ENCODE results near the gene UBE2R2. TPM values are rescaled to one million over a fixed set of nuclear protein-coding genes. Genes with fewer than 3 reads are reported as not detected.
"Not testable (repeated sequence)": the region's sequence is repeated elsewhere in the genome, so short reads cannot be mapped to it uniquely, and the experiment has no call there.

UBE2R2 gene
- total RNA-seq, 2 experiments from 2014 or later = 13.7 to 57.3 TPM

DNA sequence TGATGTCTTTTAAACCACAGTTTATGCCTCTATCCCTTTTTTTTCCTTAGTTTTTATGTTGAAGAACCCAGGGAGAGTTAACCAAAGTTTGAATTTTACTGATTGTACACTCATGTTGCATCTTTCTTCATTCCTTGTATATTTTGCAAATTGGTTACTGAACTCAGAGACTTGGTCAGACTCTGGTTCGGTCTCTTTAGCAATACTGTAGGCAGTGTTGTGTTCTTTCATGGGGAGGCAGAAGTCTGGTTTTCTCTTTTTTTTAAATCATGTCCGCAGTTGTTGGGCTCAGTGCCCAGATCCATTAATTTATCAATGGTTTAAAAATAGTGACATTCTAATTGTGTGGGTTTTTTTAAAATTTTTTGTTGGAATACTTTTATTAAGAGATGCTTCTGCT is 23.4 kb downstream of the UBE2R2 start:
- Histone ChIP-seq H4K20me1 (ENCODE audit: insufficient read depth, low read length) (peaks cover 14% of the 10 kb centered on the region), H3K9me3 (ENCODE audit: low read length) (no peaks in the 10 kb centered on the region), H3K36me3 (ENCODE audit: insufficient read depth, low read length) (peaks cover 51% of the 10 kb centered on the region), H2AFZ (ENCODE audit: low read length) (no peak overlapping the region), H3K4me1 (ENCODE audit: insufficient read depth, low read length, poor library complexity, severe bottlenecking) (peaks cover 19% of the 10 kb centered on the region), H3K9me2 (ENCODE audit: insufficient read depth, low read length) (no peaks in the 10 kb centered on the region), H3K79me2 (ENCODE audit: insufficient read depth, low read depth, low read length) (peaks cover 100% of the 10 kb centered on the region), H3K4me3 (ENCODE audit: low read depth, low read length, poor library complexity, severe bottlenecking) (no peak overlapping the region), H3K27ac (ENCODE audit: low read depth, low read length, poor library complexity, severe bottlenecking) (no peak overlapping the region), H3K4me2 (ENCODE audit: low read length) (no peak overlapping the region)
- no peak for DNase-seq (ENCODE audit: low spot score)
- no TSS peak for BruUV-seq (replicated peaks)
- intact Hi-C loops (cut with micrococcal nuclease; ENCODE audit: unreplicated experiment) = no loop called here
- TF ChIP-seq, protein P1, sequence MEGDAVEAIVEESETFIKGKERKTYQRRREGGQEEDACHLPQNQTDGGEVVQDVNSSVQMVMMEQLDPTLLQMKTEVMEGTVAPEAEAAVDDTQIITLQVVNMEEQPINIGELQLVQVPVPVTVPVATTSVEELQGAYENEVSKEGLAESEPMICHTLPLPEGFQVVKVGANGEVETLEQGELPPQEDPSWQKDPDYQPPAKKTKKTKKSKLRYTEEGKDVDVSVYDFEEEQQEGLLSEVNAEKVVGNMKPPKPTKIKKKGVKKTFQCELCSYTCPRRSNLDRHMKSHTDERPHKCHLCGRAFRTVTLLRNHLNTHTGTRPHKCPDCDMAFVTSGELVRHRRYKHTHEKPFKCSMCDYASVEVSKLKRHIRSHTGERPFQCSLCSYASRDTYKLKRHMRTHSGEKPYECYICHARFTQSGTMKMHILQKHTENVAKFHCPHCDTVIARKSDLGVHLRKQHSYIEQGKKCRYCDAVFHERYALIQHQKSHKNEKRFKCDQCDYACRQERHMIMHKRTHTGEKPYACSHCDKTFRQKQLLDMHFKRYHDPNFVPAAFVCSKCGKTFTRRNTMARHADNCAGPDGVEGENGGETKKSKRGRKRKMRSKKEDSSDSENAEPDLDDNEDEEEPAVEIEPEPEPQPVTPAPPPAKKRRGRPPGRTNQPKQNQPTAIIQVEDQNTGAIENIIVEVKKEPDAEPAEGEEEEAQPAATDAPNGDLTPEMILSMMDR (conservative IDR thresholded peaks at IDR 0.05; ENCODE audit: low read length) = no peak
- TF ChIP-seq EZH2phosphoT487 (IDR thresholded peaks at IDR 0.05; ENCODE audit: borderline replicate concordance, low read depth, low read length) = no peak
- CTCF ChIA-PET (ENCODE audit: unreplicated experiment) = no interaction called here
- POLR2A ChIA-PET = interaction anchor here (1.0 kb wide), 1 partner anchor 22 kb away, joined by 3 read pairs; no protein-coding TSS in a partner anchor

DNA sequence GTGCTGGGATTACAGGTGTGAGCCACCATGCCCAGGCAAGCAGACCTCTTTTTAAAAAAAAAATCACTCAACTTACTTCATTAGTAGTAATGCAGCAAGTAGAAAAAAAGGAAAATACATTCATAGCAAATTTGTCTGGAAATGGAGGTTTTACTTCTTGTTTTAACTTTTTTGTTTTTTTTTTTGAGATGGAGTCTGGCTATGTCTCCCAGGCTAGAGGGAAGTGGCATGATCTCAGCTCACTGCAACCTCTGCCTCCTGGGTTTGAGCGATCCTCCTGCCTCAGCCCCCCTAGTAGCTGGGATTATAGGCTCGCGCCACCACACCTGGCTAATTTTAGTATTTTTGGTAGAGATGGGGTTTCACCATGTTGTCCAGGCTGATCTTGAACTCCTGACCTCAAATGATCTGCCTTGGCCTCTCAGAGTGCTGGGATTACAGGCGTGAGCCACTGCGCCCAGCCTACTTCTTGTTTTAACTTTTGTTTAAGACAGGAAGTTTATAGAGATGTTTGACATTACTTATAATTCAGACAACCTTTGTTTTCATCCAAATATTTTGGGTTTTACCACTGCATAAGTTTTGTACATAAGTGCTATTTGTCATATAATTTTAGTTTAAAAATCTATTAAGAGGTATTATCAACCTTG is 26.5 kb downstream of the UBE2R2 start:
- Histone ChIP-seq H3K4me2 (ENCODE audit: low read length) (no peak overlapping the region), H3K27ac (ENCODE audit: low read depth, low read length, poor library complexity, severe bottlenecking) (no peak overlapping the region), H4K20me1 (ENCODE audit: insufficient read depth, low read length) (peaks cover 12% of the 10 kb centered on the region), H3K9me2 (ENCODE audit: insufficient read depth, low read length) (no peaks in the 10 kb centered on the region), H2AFZ (ENCODE audit: low read length) (no peak overlapping the region), H3K9me3 (ENCODE audit: low read length) (no peaks in the 10 kb centered on the region), H3K79me2 (ENCODE audit: insufficient read depth, low read depth, low read length) (peaks cover 99% of the 10 kb centered on the region), H3K36me3 (ENCODE audit: insufficient read depth, low read length) (peaks cover 41% of the 10 kb centered on the region), H3K4me3 (ENCODE audit: low read depth, low read length, poor library complexity, severe bottlenecking) (no peak overlapping the region), H3K4me1 (ENCODE audit: insufficient read depth, low read length, poor library complexity, severe bottlenecking) (peaks cover 18% of the 10 kb centered on the region)
- TF ChIP-seq, protein P1 (conservative IDR thresholded peaks at IDR 0.05; ENCODE audit: low read length) = no peak
- TF ChIP-seq EZH2phosphoT487 (IDR thresholded peaks at IDR 0.05; ENCODE audit: borderline replicate concordance, low read depth, low read length) = no peak
- no peak for DNase-seq (ENCODE audit: low spot score)
- intact Hi-C loops (cut with micrococcal nuclease; ENCODE audit: unreplicated experiment) = no loop called here
- ChIA-PET POLR2A (interaction anchor here (0.6 to 1.7 kb wide), 4 partner anchors 9 to 188 kb away, joined by 3 to 4 read pairs (median 3); no protein-coding TSS in a partner anchor), CTCF (ENCODE audit: unreplicated experiment) (no interaction called here)
- BruUV-seq (replicated peaks) = no TSS peak

DNA sequence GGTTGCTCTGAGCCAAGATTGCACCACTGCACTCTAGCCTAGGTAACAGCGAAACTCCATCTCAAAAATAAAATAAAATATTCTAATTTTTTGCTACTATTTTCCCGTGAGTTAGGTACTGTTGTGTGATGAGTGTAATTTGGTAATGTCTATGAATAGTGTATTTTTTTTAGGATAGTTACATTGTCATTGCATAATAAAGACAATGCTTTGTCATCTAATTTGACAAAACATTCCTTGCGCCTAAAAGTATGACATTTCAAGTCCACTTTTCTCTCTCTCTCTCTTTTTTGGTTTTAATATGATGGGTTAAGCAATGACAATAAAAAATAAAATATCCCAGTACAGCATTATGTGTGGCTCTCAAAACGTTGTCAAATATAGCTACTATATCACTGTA is 29.3 kb downstream of the UBE2R2 start:
- no peaks in the 10 kb centered on the region for H3K9me2 ChIP-seq (ENCODE audit: insufficient read depth, low read length)
- H3K9me3 ChIP-seq (ENCODE audit: low read length) = no peaks in the 10 kb centered on the region
- H3K4me1 ChIP-seq (ENCODE audit: insufficient read depth, low read length, poor library complexity, severe bottlenecking) = peaks cover 37% of the 10 kb centered on the region
- DNase-seq (ENCODE audit: low spot score) = no peak
- peaks cover 34% of the 10 kb centered on the region for H3K36me3 ChIP-seq (ENCODE audit: insufficient read depth, low read length)
- CTCF ChIA-PET (ENCODE audit: unreplicated experiment) = no interaction called here
- no TSS peak for BruUV-seq (replicated peaks)
- no peak overlapping the region for H2AFZ ChIP-seq (ENCODE audit: low read length)
- POLR2A ChIA-PET = interaction anchor here (0.6 to 1.7 kb wide), 3 partner anchors 9 to 99 kb away, joined by 3 to 5 read pairs (median 3); no protein-coding TSS in a partner anchor
- peaks cover 17% of the 10 kb centered on the region for H4K20me1 ChIP-seq (ENCODE audit: insufficient read depth, low read length)
- TF ChIP-seq, protein P1 (conservative IDR thresholded peaks at IDR 0.05; ENCODE audit: low read length) = no peak
- TF ChIP-seq EZH2phosphoT487 (IDR thresholded peaks at IDR 0.05; ENCODE audit: borderline replicate concordance, low read depth, low read length) = no peak
- intact Hi-C loops (cut with micrococcal nuclease; ENCODE audit: unreplicated experiment) = no loop called here
- peaks cover 97% of the 10 kb centered on the region for H3K79me2 ChIP-seq (ENCODE audit: insufficient read depth, low read depth, low read length)
- H3K4me2 ChIP-seq (ENCODE audit: low read length) = no peak overlapping the region
- no peak overlapping the region for H3K27ac ChIP-seq (ENCODE audit: low read depth, low read length, poor library complexity, severe bottlenecking)
- H3K4me3 ChIP-seq (ENCODE audit: low read depth, low read length, poor library complexity, severe bottlenecking) = no peak overlapping the region

DNA sequence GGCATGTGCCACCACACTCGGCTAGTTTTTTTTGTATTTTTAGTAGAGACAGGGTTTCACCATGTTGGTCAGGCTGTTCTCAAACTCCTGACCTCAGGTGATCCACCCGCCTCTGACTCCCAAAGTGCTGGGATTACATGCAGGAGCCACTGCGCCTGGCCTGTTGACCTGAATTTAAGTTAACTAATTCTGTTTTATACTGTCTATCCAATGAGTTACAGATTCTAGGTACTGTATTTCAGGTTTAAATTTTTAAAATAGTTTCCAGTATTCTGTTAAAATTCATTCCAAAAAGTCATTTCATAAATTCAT is 30.9 kb downstream of the UBE2R2 start:
- POLR2A ChIA-PET = interaction anchor here (0.9 to 1.7 kb wide), 4 partner anchors 10 to 32 kb away, joined by 3 to 6 read pairs (median 4); partner anchors contain the start of gene UBE2R2
- H3K9me3 ChIP-seq (ENCODE audit: low read length); H2AFZ ChIP-seq (ENCODE audit: low read length); intact Hi-C loops (cut with micrococcal nuclease; ENCODE audit: unreplicated experiment); H3K9me2 ChIP-seq (ENCODE audit: insufficient read depth, low read length); H3K27ac ChIP-seq (ENCODE audit: low read depth, low read length, poor library complexity, severe bottlenecking); BruUV-seq (replicated peaks); H3K4me3 ChIP-seq (ENCODE audit: low read depth, low read length, poor library complexity, severe bottlenecking); DNase-seq (ENCODE audit: low spot score); H3K4me2 ChIP-seq (ENCODE audit: low read length): not testable (repeated sequence)
- peaks cover 33% of the 10 kb centered on the region for H3K36me3 ChIP-seq (ENCODE audit: insufficient read depth, low read length)
- peaks cover 49% of the 10 kb centered on the region for H3K4me1 ChIP-seq (ENCODE audit: insufficient read depth, low read length, poor library complexity, severe bottlenecking)
- H4K20me1 ChIP-seq (ENCODE audit: insufficient read depth, low read length) = peaks cover 11% of the 10 kb centered on the region
- H3K79me2 ChIP-seq (ENCODE audit: insufficient read depth, low read depth, low read length) = peaks cover 97% of the 10 kb centered on the region
- CTCF ChIA-PET (ENCODE audit: unreplicated experiment) = interaction anchor here (0.5 kb wide), 1 partner anchor 34 kb away, joined by 3 read pairs; no protein-coding TSS in a partner anchor

Measured in OCI-LY7 (cell line).